HG03139 (cell line): ENCODE measurements around the gene DDA1.
"Not testable (repeated sequence)": the region's sequence is repeated elsewhere in the genome, so short reads cannot be mapped to it uniquely, and the experiment has no call there.

Experiments
- ATAC-seq: cut with Tn5 transposase; IDR thresholded peaks from one replicate; pipeline ENCODE4 v1.9.1; 2021; ENCODE audit not compliant: unreplicated experiment

The DDA1 gene

DNA sequence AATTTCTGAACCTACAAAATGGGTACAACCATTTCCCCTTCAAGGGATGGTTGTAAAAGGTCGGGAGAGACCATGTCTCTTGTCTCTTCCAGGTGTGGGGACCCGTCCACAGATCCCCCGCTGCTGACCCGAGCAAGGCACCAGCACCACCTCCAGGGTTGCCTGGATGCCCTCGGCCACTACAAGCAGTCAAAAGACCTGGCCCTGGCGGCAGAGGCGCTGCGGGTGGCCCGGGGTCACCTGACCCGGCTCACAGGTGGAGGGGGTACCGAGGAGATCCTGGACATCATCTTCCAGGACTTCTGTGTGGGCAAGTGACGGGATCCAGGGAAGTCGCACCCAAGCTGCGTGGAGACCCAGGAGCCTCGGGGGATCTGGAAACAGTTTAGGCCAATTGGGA lies 32.0 kb downstream of the DDA1 start:
- ATAC-seq = no peak

DNA sequence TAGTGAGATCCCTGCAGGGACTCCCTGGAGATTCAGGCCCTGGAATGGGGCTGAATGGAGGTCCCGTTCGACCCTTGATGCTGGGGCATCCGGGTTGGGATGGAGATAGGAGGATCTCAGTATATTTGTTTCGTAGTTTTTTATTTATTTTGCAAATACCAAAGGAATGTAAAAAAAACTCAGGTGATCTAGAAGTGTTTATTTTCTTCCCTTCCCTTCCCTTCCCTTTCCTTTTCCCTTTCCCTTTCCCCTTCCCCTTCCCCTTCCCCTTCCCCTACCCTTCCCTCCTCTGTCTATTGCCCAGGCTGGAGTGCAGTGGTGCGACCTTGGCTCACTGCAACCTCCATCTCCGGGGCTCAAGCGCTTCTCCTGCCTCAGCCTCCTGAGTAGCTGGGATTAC lies 32.5 kb downstream of the DDA1 start:
- ATAC-seq = no peak

DNA sequence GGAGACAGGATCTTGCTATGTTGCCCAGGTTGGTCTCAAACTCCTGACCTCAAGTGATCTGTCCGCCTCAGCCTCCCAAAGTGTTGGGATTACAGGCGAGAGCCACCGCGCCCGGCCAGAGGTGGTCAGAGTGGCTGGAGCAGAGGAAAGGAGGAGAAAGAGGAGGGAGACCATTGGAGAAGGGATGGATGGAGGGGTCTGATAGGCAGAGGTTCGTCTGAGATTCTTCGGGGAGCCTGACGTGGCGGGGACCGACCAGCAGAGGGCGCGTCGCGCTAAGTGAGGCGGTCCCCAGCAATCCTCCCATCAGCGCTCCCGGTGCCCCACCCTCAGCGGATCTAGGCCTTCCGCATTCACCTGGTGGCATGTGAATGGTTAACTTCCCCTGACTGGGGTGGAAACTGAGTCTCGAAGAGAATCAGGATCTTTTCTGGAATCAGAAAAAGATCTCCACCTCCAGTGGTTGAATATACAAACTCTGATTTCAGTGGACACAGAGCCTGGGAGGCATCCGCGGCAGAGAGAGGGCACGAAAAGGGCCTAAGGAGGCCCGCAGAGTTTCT lies 36.8 kb downstream of the DDA1 start:
- ATAC-seq = no peak

DNA sequence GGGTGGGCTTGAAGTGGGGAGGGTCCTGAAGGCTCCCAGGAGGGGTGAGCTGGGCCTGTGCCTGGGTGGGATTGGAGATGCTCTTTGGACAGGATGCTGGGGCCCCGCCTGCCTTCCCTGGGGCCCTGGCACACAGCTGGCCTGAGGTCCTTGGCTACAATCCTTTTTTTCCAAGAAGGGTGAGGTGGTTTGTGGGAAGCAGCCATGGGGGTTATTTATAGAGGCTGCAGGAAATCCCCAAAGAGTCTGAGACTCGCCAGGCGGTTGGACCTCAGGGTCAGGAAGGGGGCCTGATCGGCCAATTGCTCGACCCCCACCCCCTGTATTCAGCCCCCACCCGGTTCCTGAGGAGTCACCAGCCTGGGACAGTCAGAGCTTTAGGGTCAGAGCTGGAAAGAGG lies 38.0 kb downstream of the DDA1 start:
- no peak for ATAC-seq

DNA sequence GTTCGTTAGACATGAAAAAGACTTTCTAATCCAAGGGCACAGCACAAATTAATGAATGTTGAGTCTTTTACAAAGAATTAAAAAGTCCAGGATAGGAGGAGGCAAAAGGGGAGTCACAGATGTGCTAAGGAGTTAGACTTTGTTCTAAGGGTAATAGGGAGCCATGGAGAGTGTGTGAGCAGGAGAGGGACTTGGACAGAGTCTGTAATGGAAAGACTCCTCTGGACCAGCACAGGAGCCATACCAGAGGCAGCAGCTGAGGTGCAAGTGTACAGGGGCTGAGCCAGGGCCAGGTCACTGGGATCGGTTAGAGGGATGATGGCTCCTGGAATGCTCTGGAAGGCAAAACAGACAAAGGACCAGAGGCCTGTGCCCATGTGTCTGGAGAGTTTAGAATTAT lies 38.5 kb downstream of the DDA1 start:
- no peak for ATAC-seq

DNA sequence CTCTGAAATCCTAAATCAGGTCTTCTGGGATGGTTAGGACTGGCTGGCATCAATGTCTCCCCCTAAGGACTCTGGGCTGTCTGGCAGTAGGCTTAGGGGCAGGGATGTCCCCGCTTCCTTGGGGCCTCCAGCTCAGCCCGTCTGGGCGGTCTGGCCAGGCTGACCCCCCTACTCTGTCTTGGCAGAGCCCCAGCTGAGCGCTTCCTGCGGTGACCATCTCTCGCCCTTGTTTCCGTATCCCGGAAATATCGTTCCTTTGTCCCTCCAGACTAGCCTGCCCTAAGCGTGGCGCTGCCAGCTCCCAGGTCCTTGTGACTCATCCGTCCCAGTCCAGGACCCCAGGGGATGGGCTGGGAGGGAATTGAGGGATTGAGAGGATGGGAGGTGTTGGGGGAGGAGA lies 39.3 kb downstream of the DDA1 start:
- ATAC-seq = no peak

DNA sequence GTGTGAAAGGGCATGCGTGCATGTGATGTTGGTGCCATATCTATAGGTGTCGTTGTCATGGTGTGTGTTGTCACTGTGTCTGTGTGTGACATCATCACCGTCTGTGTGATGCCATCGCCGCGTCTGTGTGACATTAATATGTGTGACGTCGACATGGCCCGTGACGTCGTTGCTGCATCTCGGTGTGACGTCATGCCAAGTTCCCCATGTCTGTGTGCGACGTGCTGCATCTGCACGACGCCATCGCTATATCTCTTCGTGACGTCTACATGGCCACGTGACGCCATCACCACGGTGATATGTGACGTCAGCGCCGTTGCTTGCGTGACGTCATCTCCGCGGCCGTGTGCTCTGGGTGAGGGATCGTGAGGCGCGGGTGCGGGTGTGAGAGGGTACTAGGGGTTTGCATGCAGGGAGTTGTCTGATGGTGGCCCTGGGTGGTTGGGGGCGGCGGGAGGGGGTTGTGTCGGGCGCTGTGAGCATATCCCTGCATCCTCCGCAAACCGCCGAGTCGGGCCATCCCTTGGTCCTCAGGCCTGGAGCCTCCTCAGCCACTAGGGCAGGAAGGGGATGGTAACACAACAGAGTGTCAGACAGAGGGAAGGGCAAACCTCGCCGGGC lies 42.6 kb downstream of the DDA1 start:
- ATAC-seq = no peak

DNA sequence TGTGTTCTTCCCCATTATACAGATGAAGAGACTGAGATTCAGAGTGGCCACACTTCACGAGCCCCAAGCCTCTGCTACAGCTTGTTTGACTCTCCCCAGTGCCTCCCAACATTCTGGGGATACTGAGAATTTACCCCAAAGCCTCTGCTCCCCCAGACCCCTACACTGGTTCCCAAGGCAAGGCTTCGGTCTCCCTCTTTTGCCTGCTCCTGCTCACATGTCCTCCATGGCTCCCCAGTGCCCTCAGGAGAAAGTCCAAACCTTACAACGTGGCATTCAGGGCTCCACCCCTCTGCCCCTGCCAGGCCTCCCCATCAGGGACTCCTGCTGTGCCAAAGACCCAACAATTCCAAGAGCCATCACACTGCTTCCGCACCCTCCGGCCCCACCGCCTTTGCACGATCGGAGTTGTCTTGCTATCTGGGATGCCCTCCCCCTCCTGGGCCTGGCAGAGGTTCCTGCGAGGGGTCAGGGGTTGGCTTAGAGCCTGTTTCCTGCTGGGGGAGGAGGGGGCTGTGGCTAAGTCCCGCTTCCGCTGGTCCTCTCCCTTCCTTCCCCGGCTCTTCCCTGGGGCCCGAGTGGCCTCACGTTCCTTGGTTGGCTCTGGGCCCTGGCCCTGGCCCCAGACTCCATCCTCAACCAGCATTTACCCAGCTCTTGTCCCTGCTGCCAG lies 43.4 kb downstream of the DDA1 start:
- no peak for ATAC-seq

DNA sequence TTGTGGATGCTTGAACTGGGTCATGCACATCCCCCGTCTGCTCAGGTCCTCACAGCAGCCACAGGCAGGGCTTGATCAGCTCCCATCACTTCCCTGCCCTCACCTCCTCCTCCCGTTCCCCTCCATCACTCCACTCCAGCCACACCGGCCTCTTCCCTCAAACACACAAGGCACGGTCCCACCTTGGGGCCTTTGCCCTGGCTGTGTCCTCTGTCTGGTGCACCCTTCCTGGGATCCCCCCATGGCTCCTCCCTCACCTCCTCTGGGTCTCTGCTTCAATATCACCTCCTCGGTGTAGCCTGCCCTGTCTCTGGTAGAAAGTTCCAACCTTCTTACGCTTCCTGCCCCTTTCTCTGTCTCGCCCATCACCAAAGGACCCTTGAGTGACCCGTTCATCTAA lies 44.0 kb downstream of the DDA1 start:
- no peak for ATAC-seq

DNA sequence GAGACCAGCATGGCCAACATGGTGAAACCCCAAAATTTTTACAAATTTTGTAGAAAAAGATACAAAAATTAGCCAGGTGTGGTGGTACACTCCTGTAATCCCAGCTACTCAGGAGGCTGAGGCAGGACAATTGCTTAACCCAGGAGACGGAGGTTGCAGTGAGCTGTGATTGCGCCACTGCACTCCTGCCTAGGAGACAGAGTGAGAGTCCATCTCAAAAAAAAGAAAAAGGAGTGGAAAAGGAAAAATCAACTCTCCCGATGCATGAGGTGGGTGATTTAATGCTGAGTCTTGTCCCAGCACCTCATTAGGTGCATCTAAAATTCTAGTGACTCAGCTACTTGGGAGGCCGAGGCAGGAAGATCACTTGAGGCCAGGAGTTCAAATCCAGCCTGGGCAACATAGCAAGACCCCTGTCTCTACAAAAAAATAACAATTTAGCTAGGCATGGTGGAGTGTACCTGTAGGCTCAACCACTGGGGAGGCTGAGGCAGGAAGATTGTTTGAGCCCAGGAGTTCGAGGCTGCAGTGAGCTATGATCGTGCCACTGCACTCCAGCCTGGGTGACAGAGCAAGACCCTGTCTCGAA lies 47.8 kb downstream of the DDA1 start:
- no peak for ATAC-seq

DNA sequence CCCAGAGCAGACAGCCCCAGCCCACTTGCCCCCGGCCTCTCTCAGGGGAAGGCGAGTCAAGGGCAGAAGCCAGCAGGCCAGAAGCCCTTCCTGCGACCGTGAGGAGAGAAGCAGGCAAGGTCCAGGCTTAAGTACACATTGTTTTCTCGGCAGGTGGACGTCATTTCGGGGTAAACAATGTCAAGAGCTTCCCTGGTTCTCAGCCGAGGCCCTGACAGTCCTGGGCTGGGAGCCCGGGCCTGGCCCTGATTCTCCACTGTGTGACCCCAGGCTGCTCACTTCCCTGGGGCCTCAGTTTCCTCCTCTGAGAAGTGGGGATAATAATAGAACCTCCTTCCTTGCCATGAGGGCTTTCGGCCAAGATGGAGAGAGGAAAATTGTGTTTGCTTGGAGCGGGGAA lies 48.4 kb downstream of the DDA1 start:
- no peak for ATAC-seq

DNA sequence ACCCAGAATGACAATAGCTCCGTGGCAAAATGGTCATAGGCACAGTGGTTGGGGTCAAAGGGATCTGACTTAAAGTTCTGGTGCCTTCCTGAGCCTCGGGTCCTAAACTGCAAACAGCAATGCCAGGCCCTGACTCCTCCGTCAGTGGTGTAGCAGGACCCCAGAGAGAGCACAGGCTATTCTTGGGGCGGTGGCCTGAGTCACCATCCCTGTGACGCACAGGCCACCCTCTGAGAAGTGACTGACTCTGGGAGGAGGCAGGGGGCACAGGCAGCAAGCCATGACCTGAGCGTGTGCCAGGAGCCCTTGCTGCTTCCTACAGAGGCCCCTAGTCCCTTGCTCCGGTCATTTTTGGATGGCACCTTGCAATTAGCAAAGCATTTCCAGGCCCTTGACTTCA lies 49.0 kb downstream of the DDA1 start:
- no peak for ATAC-seq

DNA sequence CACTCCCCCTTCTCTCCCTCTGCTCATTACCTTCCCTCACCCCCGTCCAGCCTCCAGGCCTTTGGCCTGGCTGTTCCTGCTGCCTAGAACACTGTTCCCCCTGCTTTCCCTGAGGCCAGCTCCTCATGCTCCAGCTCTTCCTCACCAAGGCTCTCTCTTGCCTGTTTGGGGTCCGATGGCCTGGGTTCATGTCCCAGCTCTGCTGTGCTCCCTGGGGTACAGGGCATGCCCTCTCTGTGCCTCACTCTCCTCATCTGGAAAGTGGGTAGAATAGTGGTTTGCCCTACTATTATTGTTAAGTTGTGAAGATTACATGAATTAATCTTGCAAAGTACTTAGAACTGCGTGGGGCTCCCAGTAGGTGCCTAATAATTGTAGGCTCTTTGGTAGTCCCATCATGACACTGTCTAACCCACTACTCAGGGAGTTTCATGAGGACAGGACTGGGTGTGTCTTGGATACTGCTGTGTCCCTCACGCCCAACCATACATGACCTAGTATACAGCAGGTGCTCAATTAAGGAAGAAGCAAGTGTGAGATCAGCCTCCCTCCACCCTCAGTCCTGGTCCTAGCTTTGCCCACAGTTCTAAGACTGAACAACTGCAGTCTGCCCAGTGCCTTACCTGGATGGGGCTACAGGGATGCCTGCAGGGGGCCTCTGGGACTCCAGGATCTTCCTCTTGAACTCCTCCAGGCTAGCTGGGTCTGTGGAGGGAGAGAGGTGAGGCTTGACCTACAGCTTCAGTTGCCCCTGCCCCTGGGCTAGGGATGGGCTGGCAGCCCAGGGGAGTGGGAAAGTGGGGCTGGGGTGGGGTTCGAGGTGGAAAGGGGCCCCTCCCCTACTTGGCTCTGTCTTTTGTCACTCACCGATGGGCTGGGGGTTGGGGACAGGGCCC lies 50.8 kb downstream of the DDA1 start:
- no peak for ATAC-seq

DNA sequence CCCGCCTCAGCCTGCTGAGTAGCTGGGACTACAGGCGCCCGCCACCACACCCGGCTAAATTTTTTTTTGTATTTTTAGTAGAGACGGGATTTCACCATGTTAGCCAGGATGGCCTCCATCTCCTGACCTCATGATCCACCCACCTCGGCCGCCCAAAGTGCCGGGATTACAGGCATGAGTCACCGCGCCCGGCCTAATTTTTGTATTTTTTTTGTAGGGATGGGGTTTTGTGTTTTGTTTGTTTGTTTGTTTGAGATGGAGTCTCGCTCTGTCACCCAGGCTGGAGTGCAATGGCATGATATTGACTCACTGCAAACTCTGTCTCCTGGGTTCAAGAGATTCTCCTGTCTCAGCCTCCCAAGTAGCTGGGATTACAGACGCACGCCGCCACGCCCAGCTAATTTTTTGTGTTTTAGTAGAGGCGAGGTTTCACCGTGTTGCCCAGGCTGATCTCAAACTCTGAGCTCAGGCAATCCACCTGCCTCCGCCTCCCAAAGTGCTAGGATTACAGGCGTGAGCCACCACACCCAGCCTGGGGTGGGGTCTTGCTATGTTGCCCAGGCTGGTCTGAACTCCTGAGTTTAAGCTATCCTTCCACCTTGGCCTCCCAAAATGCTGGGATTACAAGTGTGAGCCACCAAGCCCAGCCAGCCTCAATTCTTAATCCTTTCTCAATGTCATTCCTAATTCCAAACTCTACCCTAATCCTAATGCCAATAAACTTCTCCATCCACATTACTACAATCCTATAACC lies 54.7 kb downstream of the DDA1 start:
- not testable (repeated sequence) for ATAC-seq

DNA sequence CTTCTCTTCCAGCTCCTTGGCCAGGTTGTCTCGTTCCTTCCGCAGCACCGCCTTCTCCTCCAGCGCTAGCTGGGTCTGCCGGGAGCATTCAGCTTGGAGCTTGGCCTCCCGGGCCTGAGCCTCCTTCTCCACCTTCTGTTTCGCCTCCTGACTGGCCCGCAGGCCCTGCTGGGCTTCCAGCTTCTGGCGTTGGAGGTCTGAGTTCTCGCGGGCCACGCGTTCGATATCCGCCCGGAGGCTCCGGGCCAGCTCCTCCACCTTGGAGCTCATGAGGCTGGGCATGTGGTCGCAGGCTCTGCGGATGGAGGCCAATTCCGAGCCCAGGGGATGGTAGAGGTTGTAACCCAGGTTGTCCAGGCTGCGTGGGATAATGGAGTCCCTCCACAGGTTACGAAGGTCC lies 56.0 kb downstream of the DDA1 start:
- no peak for ATAC-seq

DNA sequence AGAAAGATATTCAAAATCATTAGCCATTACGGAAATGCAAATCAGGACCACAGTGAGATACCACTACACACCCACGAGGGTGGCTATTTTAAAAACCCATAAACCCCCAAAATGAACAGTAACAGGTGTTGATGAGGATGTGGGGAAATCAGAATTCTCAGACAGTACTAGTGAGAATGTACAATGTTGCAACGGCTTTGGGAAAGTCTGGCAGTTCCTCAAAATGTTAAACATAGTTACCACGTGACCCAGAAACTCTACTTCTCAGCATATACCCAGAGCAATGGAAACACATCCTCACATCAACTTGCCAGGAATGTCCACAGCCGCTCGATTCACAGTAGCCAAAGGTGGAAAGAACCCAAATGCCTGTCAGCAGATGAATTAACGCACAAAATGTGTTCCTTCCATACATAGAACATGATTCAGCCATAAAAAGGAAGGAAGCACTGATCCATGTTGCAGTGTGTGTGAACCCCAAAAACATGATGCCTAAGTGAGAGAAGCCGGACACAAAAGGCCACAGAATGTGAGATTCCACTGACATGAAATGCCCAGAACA lies 60.7 kb downstream of the DDA1 start:
- ATAC-seq = no peak
